GM12801 (cell line): Measurements from ENCODE around the gene LAMA3.

ENCODE experiments used
- TF ChIP-seq, protein P1 (sequence below): IDR thresholded peaks from one replicate; pipeline ENCODE4 v1.5.1; 2011; ENCODE audit warnings: control low read depth; ENCODE audit not compliant: insufficient read length; ENCODE audit errors: extremely low read depth

LAMA3 gene

DNA sequence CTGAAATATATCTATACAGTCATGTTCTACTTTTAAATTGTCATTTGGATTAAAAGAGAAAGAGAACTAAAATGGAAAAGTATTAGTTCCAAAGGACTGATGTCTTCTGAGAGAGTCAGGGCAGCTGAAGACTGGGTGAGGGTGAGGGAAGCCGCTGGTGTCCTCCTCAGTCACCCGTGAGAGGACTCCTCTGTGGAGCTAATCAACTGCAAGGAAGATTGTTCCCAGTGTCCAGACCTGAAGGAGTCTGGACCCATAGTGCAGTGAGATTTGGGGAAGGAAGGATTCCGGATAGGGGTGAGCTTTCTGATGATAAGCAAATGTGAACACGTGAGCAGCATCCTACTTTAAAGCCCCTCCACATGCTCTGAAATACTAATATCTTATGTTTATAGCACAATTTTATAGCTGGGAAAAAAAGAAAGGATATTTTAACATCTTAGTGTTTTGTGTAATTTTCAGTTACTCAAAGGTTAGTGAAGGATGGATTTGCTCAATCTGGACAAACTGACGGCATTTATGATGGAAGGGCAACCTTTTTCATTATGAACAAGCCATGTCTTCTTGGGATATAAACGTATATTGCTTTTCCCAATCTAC, 190.8 kb downstream of the LAMA3 start:
- TF ChIP-seq, protein P1, sequence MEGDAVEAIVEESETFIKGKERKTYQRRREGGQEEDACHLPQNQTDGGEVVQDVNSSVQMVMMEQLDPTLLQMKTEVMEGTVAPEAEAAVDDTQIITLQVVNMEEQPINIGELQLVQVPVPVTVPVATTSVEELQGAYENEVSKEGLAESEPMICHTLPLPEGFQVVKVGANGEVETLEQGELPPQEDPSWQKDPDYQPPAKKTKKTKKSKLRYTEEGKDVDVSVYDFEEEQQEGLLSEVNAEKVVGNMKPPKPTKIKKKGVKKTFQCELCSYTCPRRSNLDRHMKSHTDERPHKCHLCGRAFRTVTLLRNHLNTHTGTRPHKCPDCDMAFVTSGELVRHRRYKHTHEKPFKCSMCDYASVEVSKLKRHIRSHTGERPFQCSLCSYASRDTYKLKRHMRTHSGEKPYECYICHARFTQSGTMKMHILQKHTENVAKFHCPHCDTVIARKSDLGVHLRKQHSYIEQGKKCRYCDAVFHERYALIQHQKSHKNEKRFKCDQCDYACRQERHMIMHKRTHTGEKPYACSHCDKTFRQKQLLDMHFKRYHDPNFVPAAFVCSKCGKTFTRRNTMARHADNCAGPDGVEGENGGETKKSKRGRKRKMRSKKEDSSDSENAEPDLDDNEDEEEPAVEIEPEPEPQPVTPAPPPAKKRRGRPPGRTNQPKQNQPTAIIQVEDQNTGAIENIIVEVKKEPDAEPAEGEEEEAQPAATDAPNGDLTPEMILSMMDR: no peak

DNA sequence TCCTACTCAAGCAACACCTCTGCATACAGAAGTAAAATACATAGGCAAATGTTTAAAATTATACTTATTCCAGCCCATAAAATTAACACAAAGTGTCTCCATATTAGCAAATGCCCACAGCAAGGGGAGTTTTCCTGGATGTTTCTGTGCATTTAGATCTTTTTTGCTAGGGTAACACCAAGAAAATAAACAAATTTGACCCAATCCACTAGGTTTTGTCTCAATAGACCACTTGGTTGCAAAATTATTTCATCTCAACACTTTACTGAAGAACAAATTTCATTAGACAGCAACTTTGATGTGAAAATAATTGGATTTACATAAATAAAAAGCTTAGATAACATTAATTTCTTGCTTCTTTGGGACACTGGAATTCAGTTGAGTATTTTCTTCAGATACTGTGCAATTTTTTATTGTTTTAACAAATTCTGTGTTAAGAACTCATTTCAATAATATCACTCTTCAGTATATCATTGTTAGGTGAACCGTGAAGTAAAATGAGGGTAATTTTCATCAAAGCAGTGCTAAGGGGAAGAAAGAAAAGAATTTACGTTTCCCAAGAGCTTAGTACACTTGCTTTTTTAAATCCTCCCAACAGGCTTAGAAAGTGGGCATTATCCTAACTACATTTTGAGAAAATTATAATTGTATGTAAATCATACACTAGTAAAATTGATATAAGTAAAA, 191.8 kb downstream of the LAMA3 start:
- TF ChIP-seq, protein P1: no peak

DNA sequence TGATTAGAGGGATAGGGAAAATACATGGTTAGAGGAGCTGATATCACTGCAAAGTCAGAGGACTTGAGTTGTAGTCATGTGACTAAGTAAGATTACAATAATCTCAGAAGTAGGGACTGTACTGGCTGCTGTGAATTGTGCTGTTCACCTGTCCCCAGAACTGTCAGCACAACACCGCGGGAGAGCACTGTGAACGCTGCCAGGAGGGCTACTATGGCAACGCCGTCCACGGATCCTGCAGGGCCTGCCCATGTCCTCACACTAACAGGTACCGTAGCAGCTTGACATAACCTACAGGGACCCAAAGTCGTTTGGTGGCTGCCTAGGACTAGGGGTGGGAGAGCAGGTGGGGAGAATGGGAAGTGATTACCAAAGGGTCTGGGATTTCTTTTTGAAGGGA, 192.5 kb downstream of the LAMA3 start:
- TF ChIP-seq, protein P1: no peak

DNA sequence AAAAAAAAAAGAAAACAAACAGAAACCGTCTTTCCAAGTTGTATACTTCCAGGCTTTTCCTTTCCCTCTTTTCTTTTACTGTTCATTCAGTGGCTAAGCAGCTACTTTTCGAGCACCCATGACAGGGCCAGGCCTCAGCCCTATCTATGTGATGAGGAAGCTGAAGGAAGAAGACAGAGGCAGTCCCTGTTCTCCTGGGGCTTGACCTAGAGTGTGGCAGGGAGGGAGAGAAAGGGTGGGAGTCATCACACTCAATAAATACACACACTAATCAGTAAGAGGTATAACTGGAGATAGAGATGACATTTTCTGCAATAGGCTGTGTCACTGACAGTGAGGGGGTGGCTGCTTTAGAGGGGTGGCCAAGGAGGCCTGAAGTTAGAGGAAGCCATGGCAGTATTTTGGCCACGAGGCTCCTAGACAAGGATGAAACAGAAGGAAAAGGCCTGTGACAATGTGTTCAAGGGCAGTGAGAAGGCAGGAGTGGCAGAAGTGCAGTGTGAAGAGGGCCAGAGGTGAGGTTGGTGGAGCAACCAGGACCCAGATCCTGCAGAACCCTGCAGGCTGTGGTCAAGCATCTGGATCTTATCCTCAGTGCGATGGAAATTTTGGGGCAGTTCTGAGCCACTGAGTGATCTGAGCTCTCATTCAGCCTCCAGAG, 193.5 kb downstream of the LAMA3 start:
- TF ChIP-seq, protein P1: no peak

DNA sequence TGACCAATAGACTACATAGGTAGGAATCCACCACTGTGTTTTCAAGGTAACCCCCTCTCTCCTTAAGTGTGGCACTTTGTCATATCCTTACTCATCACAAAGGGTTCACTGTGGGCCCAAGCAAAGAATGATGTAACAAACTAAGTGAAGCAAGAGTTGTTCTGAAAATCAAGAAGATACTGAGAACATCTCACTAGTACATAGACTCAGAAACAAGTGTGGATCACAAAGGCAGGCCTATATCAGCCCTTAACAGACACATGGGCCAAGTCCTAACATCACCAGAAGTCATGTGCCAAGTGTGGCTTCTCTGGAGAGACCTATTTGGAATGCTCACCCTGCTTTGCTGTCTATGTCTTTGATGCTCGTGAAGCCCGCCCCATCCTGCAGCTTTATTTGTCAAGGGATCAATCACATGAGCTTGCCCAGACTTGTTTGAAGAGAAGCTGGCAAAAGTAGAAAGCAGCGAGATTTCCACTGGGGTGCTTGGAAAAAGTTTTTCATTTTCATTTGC, 194.1 kb downstream of the LAMA3 start:
- TF ChIP-seq, protein P1: no peak

DNA sequence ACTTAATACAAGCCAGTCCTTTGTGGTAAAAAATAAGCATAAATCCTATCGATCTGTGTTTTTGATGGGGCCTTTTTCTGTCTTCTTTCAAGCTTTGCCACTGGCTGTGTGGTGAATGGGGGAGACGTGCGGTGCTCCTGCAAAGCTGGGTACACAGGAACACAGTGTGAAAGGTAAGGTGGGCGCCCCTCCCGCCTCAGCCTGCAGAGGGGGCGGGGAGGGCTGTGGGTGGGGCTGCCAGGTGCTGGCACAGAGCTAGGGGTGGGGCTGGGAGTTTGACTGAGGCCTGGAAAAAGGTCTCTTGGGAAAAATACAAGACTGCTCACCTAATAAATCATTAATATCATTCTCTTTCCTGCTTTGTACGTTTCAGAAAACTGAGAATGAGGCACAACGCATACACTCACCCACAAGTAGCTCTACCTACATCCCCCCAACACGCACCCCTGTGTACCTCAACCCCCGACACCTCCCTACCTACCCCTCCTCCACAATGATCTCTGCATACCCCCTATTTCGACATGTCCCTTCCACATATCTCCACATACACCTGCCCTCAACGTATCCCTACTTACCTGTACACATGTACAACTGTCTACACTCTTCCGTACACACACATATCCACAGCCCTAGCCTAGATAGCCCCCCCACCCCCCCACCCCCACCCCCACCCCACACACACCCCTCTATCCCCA, 195.6 kb downstream of the LAMA3 start:
- TF ChIP-seq, protein P1: no peak

DNA sequence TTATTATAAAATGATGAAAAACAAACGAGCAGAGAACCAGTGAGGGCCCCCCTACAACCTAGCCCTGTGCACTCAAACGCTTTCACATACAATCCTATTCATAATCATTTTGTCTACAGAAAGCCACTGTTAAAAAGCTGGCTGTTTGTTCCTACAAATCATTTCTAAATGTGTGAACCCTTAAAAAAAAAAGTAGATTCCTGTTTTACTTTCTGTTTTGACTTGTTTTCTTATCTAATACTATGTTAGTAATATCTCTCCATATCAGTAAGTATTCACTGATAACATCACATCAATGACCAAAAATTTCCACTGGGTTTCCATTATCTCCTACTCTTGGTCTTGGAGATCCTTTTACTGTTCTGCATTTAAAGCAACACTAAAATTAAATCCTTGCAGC, 196.5 kb downstream of the LAMA3 start:
- TF ChIP-seq, protein P1: no peak
